ENCODE measurements around the gene MAST3.

- TF ChIP-seq ZBTB43 (CRISPR knock-in tag; IDR thresholded peaks at IDR 0.05) (no peak), ESRRA (CRISPR knock-in tag; IDR thresholded peaks at IDR 0.05; ENCODE audit: borderline replicate concordance) (no peak), ZNF219 (CRISPR knock-in tag; IDR thresholded peaks at IDR 0.05; ENCODE audit: borderline replicate concordance) (no peak)
Measured at GRCh38 chr19:18121166-18121565, 23.6 kb downstream of the MAST3 start.

All from WTC11 (cell line).